Astrocyte (in vitro differentiated cells and primary cell): ENCODE data around the gene UNCX. TPM values are rescaled to one million over a fixed set of nuclear protein-coding genes. Genes with fewer than 3 reads are reported as not detected.

ENCODE experiments used
- DNase-seq: peaks from one replicate; pipeline ENCODE4 v3.0.0-alpha.2; 2010; ENCODE audit warnings: low read depth
- FAIRE-seq: peaks from 2 replicates; lab custom pipeline; 2011; peaks lifted over from hg19 to GRCh38; lab: Jason Lieb, UNC
- H2AFZ ChIP-seq: 2 replicates; pipeline ENCODE4 v1.6.0; 2012; ENCODE audit warnings: low read depth, low read length, inconsistent platforms
- H3K27ac ChIP-seq: 2 replicates; pipeline ENCODE4 v1.5.1; 2011; ENCODE audit warnings: low read depth, low read length, inconsistent platforms
- H3K27me3 ChIP-seq: 2 replicates; pipeline ENCODE4 v1.6.0; 2011; ENCODE audit warnings: low read length, inconsistent platforms; ENCODE audit not compliant: insufficient read depth
- H3K36me3 ChIP-seq: 2 replicates; pipeline ENCODE4 v1.5.1; 2011; ENCODE audit warnings: low read length, inconsistent platforms; ENCODE audit not compliant: insufficient read depth
- H3K4me1 ChIP-seq: 2 replicates; pipeline ENCODE4 v1.5.1; 2011; ENCODE audit warnings: low read length, inconsistent platforms; ENCODE audit not compliant: insufficient read depth
- H3K4me2 ChIP-seq: 2 replicates; pipeline ENCODE4 v1.6.0; 2012; ENCODE audit warnings: low read length, inconsistent platforms
- H3K4me3 ChIP-seq: 2 replicates; pipeline ENCODE4 v1.5.1; 2011; ENCODE audit warnings: low read depth, mild to moderate bottlenecking, low read length, inconsistent platforms; ENCODE audit not compliant: insufficient read depth
- H3K79me2 ChIP-seq: 2 replicates; pipeline ENCODE4 v1.6.0; 2012; ENCODE audit warnings: mild to moderate bottlenecking, low read length, inconsistent platforms; ENCODE audit not compliant: insufficient read depth
- H3K9ac ChIP-seq: 2 replicates; pipeline ENCODE4 v1.6.0; 2012; ENCODE audit warnings: mild to moderate bottlenecking, low read length, inconsistent platforms
- H3K9me3 ChIP-seq: 2 replicates; pipeline ENCODE4 v1.5.1; 2012; ENCODE audit warnings: low read depth, mild to moderate bottlenecking, low read length, inconsistent platforms; ENCODE audit not compliant: insufficient read depth
- H4K20me1 ChIP-seq: 2 replicates; pipeline ENCODE4 v1.6.0; 2012; ENCODE audit warnings: low read length, inconsistent platforms; ENCODE audit not compliant: insufficient read depth
- H3K27ac Mint-ChIP-seq: one replicate; pipeline ENCODE4 v1.8.0; 2021; ENCODE audit warnings: mild to moderate bottlenecking, mixed read lengths; ENCODE audit not compliant: unreplicated experiment
- H3K27me3 Mint-ChIP-seq: one replicate; pipeline ENCODE4 v1.8.0; 2021; ENCODE audit warnings: low read depth, mixed read lengths; ENCODE audit not compliant: unreplicated experiment
- H3K36me3 Mint-ChIP-seq: one replicate; pipeline ENCODE4 v1.8.0; 2021; ENCODE audit warnings: low read depth, mixed read lengths; ENCODE audit not compliant: unreplicated experiment
- H3K4me1 Mint-ChIP-seq: one replicate; pipeline ENCODE4 v1.8.0; 2021; ENCODE audit warnings: low read depth, mixed read lengths; ENCODE audit not compliant: unreplicated experiment
- H3K4me3 Mint-ChIP-seq: one replicate; pipeline ENCODE4 v1.8.0; 2021; ENCODE audit warnings: mild to moderate bottlenecking, moderate library complexity, mixed read lengths; ENCODE audit not compliant: unreplicated experiment
- H3K9me3 Mint-ChIP-seq: one replicate; pipeline ENCODE4 v1.8.0; 2021; ENCODE audit warnings: mild to moderate bottlenecking, mixed read lengths; ENCODE audit not compliant: unreplicated experiment
- EZH2 ChIP-seq: IDR thresholded peaks from 2 replicates; pipeline ENCODE4 v1.6.1; 2012; ENCODE audit warnings: mild to moderate bottlenecking, low read length, inconsistent platforms; ENCODE audit not compliant: insufficient read depth
- total RNA-seq: library from RNA; stranded (reverse); gene quantifications from 2 replicates; pipeline ENCODE4 v1.2.1, GENCODE V29; 2021
- TF ChIP-seq, protein P1 (sequence below): IDR thresholded peaks from 2 replicates; pipeline ENCODE4 v1.5.1; 2011; ENCODE audit warnings: low read depth, mild to moderate bottlenecking, inconsistent platforms, low read length, moderate library complexity; ENCODE audit not compliant: insufficient read depth

The UNCX gene
- total RNA-seq, 1 donor from 2014 or later, result not detected

DNA sequence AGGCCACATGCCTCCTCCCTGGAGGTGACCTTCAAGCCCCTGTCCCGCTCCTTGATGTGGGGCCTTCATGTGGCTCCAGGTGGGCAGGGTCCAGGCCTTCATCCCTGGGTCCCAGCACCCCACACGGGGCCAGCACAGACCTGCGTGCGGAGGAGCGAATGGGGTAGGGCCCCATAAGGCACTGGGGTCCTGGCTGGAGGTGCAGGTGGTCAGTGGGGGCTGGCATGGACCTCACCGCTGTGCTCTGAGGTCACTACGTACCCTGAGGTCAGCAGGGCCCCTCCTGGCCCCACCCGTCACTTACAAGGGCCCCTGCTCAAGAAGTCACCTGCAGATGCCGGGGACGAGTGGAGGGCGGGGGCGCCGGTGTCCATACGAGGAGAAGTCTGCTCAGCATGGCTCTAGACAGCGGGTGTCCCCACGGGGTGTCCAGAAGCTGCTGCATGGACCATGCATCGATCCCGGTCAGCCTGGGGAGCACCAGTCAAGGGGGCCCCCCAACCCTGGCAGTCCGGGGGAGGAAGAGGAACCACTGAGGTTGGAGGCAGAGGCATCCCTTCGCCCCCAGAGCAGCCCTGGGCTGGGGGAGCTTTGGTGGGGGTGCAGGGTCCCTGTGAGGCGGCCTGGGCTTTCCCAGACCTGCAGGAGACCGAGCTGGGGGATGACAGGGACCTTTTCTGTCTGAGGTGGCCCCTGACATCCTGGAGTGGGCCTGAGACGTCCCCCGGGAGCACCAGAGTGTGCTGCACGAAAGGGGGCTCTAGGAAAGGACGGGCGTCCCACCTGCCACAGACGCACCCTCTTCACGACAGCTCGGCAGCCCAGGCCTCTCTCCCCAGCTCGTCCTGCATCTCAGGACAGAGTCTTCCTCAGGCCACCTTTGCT, 34.6 kb downstream of the UNCX start:
- TF ChIP-seq EZH2, result no peak
- TF ChIP-seq, protein P1, sequence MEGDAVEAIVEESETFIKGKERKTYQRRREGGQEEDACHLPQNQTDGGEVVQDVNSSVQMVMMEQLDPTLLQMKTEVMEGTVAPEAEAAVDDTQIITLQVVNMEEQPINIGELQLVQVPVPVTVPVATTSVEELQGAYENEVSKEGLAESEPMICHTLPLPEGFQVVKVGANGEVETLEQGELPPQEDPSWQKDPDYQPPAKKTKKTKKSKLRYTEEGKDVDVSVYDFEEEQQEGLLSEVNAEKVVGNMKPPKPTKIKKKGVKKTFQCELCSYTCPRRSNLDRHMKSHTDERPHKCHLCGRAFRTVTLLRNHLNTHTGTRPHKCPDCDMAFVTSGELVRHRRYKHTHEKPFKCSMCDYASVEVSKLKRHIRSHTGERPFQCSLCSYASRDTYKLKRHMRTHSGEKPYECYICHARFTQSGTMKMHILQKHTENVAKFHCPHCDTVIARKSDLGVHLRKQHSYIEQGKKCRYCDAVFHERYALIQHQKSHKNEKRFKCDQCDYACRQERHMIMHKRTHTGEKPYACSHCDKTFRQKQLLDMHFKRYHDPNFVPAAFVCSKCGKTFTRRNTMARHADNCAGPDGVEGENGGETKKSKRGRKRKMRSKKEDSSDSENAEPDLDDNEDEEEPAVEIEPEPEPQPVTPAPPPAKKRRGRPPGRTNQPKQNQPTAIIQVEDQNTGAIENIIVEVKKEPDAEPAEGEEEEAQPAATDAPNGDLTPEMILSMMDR, result no peak
- H3K27me3 Mint-ChIP-seq, result peaks cover 47% of the 10 kb centered on the region
- DNase-seq, result no peak

DNA sequence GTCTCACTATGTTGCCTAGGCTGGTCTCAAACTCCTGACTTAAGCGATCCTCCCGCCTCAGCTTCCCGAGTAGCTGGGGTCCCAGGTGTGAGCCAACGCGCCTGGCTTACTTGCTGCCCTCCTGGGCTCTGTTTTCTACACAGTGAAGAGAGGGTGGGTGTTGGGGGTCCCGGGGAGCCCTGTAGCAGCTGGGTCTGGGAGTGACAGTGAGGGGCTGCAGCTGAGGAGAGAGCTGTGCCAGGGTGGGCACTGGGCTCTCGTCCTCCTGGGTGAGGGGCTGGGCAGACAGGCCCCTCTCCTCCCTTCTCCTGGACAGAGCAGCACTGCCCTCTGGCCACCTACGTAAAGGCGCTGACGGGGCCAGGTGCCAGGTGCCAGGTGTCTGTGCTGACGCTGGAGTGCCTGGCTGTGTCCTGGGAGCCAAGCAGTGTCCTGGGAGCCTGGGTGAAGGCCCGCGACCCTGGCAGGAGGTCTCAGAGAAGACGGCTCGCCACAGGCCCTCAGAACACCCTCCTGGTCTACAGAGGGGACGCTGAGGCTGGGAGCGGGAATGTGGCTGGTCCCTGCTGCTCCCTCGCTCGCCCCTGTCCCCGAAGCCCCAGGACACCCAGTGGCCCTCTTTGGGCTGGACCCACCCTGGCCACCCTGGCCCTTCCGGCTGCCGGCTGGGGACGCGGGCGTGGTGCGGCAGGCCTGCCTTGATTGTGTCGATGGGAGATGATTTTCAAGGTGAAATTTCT, 35.6 kb downstream of the UNCX start:
- H3K36me3 Mint-ChIP-seq, result no peaks in the 10 kb centered on the region

More for the DNA sequence above, 34.6 kb downstream of the UNCX start:
- Histone ChIP-seq H4K20me1 (no peaks in the 10 kb centered on the region), H2AFZ (no peak overlapping the region), H3K4me3 (no peak overlapping the region), H3K27ac (no peak overlapping the region), H3K4me1 (no peaks in the 10 kb centered on the region), H3K79me2 (no peaks in the 10 kb centered on the region), H3K27me3 (no peaks in the 10 kb centered on the region), H3K9me3 (peaks cover 3% of the 10 kb centered on the region), H3K4me2 (no peak overlapping the region), H3K9ac (no peak overlapping the region), H3K36me3 (no peaks in the 10 kb centered on the region)
- no peak overlapping the region for H3K4me3 Mint-ChIP-seq
- peaks cover 5% of the 10 kb centered on the region for H3K9me3 Mint-ChIP-seq
- FAIRE-seq, result no peak
- no peaks in the 10 kb centered on the region for H3K36me3 Mint-ChIP-seq
- no peak overlapping the region for H3K27ac Mint-ChIP-seq
- no peaks in the 10 kb centered on the region for H3K4me1 Mint-ChIP-seq

More for the DNA sequence above, 35.6 kb downstream of the UNCX start:
- H3K9me3 ChIP-seq, result peaks cover 3% of the 10 kb centered on the region
- no peak overlapping the region for H3K4me3 Mint-ChIP-seq
- no peaks in the 10 kb centered on the region for H3K4me1 ChIP-seq
- H2AFZ ChIP-seq, result no peak overlapping the region
- FAIRE-seq (no peak), DNase-seq (no peak)
- H3K27me3 Mint-ChIP-seq, result peaks cover 44% of the 10 kb centered on the region
- no peak overlapping the region for H3K4me3 ChIP-seq
- peaks cover 5% of the 10 kb centered on the region for H3K9me3 Mint-ChIP-seq
- no peak overlapping the region for H3K27ac ChIP-seq
- no peak overlapping the region for H3K9ac ChIP-seq
- TF ChIP-seq, protein P1, result no peak
- no peak for TF ChIP-seq EZH2
- no peak overlapping the region for H3K4me2 ChIP-seq
- H4K20me1 ChIP-seq, result no peaks in the 10 kb centered on the region
- H3K27me3 ChIP-seq, result no peaks in the 10 kb centered on the region
- H3K4me1 Mint-ChIP-seq, result no peaks in the 10 kb centered on the region
- H3K36me3 ChIP-seq, result no peaks in the 10 kb centered on the region
- no peak overlapping the region for H3K27ac Mint-ChIP-seq
- no peaks in the 10 kb centered on the region for H3K79me2 ChIP-seq
